GM18502 (cell line): ENCODE measurements around the gene ATP11C.
"Not testable (repeated sequence)": the region's sequence is repeated elsewhere in the genome, so short reads cannot be mapped to it uniquely, and the experiment has no call there.

ENCODE experiments used
- ATAC-seq: cut with Tn5 transposase; IDR thresholded peaks from one replicate; pipeline ENCODE4 v1.9.1; 2021; ENCODE audit warnings: mild to moderate bottlenecking; ENCODE audit not compliant: unreplicated experiment, poor library complexity

ATP11C gene

GRCh38 chrX:139739138-139739537, 193.7 kb downstream of the ATP11C start:
- ATAC-seq, result peak; percentile 96

- ATAC-seq, result no peak
Observed at GRCh38 chrX:139738581-139738980, 194.3 kb downstream of the ATP11C start.

- ATAC-seq, result no peak
Observed at GRCh38 chrX:139736151-139736550, 196.7 kb downstream of the ATP11C start.

- ATAC-seq, result no peak
Observed at GRCh38 chrX:139734996-139735395, 197.9 kb downstream of the ATP11C start.

GRCh38 chrX:139725720-139726119, 207.1 kb downstream of the ATP11C start:
- ATAC-seq, result peak; percentile 95

GRCh38 chrX:139724626-139725025, 208.2 kb downstream of the ATP11C start:
- no peak for ATAC-seq

- ATAC-seq, result no peak
Observed at GRCh38 chrX:139720979-139721378, 211.9 kb downstream of the ATP11C start.

- no peak for ATAC-seq
Observed at GRCh38 chrX:139720136-139720535, 212.7 kb downstream of the ATP11C start.

- ATAC-seq, result no peak
Observed at GRCh38 chrX:139708067-139708466, 224.8 kb downstream of the ATP11C start, which contains the start of gene MCF2. Gene MCF2, minus strand, starts transcription at chrX:139708167. Its CDS starts 56,423 bp downstream, at chrX:139651744.

- ATAC-seq, result no peak
Observed at GRCh38 chrX:139702658-139703057, 230.2 kb downstream of the ATP11C start.

GRCh38 chrX:139692908-139693307, 239.9 kb downstream of the ATP11C start:
- no peak for ATAC-seq

- no peak for ATAC-seq
Observed at GRCh38 chrX:139692506-139692849, 240.4 kb downstream of the ATP11C start.

GRCh38 chrX:139691843-139692505, 240.9 kb downstream of the ATP11C start:
- no peak for ATAC-seq

- ATAC-seq, result no peak
Observed at GRCh38 chrX:139691493-139691842, 241.4 kb downstream of the ATP11C start.

GRCh38 chrX:139685175-139685574, 247.7 kb downstream of the ATP11C start:
- ATAC-seq, result not testable (repeated sequence)

GRCh38 chrX:139680356-139680755, 252.5 kb downstream of the ATP11C start:
- ATAC-seq, result no peak
